CD4-positive, alpha-beta T cell treated with Interleukin-4 for 1 hour (primary cell): Measurements from ENCODE around the gene B3GNT3.

Experiments used
- DNase-seq, 2 donors: peaks; one replicate each; pipeline ENCODE4 v3.0.0-alpha.2; 2020 to 2022

The B3GNT3 gene

GRCh38 chr19:17861542-17862402, 66.8 kb downstream of the B3GNT3 start:
- DNase-seq, result no peak

- peak in 1 of 2 donors; percentile 45 for DNase-seq
Measured at GRCh38 chr19:17862711-17863519, 68.0 kb downstream of the B3GNT3 start.
